ENCODE data around the gene NEK1. TPM values are rescaled to one million over a fixed set of nuclear protein-coding genes. Genes with fewer than 3 reads are reported as not detected.
"Not testable (repeated sequence)": the region's sequence is repeated elsewhere in the genome, so short reads cannot be mapped to it uniquely, and the experiment has no call there.

NEK1 gene
- total and polyA plus RNA-seq, 2 donors (not counting 3 experiments of a cell fraction or from before 2014, with no cell fraction given), result 2.6 to 10.1 TPM

GRCh38 chr4:169458575-169458974 is 153.8 kb downstream of the NEK1 start:
- Histone ChIP-seq H3K79me2 (ENCODE audit: control insufficient read depth, insufficient read depth, low read length) (no peaks in the 10 kb centered on the region), H4K20me1 (replicated peaks; ENCODE audit: control insufficient read depth, extremely low read depth, insufficient read depth, low read length) (no peaks in the 10 kb centered on the region), H3K4me1 (ENCODE audit: control insufficient read depth, extremely low read depth, insufficient read depth, low read length) (no peaks in the 10 kb centered on the region), H3K36me3 (ENCODE audit: control insufficient read depth in 2 of 2, extremely low read depth in 1 of 2, insufficient read depth in 2 of 2, low read length in 2 of 2) (no peaks in the 10 kb centered on the region), H3K9me1 (replicated peaks; ENCODE audit: control insufficient read depth, extremely low read depth, insufficient read depth, low read length) (no peaks in the 10 kb centered on the region), H3K9ac (replicated peaks; ENCODE audit: extremely low read depth, insufficient read depth, low read length) (no peak overlapping the region), H3K27ac (ENCODE audit: insufficient read depth, low read depth, low read length) (no peak overlapping the region), H3K9me3 (replicated peaks; ENCODE audit: control insufficient read depth, insufficient read depth, low read length) (no peaks in the 10 kb centered on the region), H3K4me3 (replicated peaks in 1 of 3; ENCODE audit: insufficient read depth in 1 of 3, low read depth in 1 of 3, low read length in 3 of 3) (no peak overlapping the region), H3K4me2 (ENCODE audit: insufficient read depth, low read length) (no peak overlapping the region), H3K27me3 (ENCODE audit: control insufficient read depth in 2 of 2, insufficient read depth in 2 of 2, low read length in 2 of 2) (no peaks in the 10 kb centered on the region), H2AFZ (ENCODE audit: low read depth, low read length) (no peak overlapping the region)
- intact Hi-C loops (cut with micrococcal nuclease) (no loop called here), dilution Hi-C loops (cut with MboI; ENCODE audit: extremely low pct_ligation_motif_present, low sequenced_read_pairs) (no loop called here)
- no TSS peak for BruUV-seq (replicated peaks)
- ChIA-PET CTCF (interaction anchor here (0.7 to 0.8 kb wide), 2 partner anchors 27 to 109 kb away, joined by 3 read pairs; no protein-coding TSS in a partner anchor), POLR2A (interaction anchor here (0.6 kb wide), 1 partner anchor 15 kb away, joined by 3 read pairs; no protein-coding TSS in a partner anchor)
- DNase-seq (ENCODE audit: low read depth, low spot score) (no peak), FAIRE-seq (no peak)
- TF ChIP-seq EZH2 (IDR thresholded peaks at IDR 0.05; ENCODE audit: borderline replicate concordance, low read depth, low read length, severe bottlenecking), result no peak

DNA sequence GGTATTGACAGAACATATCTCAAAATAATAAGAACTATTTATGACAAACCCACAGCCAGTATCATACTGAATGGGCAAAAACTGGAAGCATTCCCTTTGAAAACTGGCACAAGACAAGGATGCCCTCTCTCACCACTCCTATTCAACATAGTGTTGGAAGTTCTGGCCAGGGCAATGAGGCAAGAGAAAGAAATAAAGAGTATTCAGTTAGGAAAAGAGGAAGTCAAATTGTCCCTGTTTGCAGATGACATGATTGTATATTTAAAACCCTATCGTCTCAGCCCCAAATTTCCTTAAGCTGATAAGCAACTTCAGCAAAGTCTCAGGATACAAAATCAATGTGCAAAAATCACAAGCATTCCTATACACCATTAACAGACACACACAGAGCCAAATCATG is 159.7 kb downstream of the NEK1 start:
- H3K27ac ChIP-seq (ENCODE audit: insufficient read depth, low read depth, low read length); H3K9ac ChIP-seq (replicated peaks; ENCODE audit: extremely low read depth, insufficient read depth, low read length); H3K9me1 ChIP-seq (replicated peaks; ENCODE audit: control insufficient read depth, extremely low read depth, insufficient read depth, low read length); H4K20me1 ChIP-seq (replicated peaks; ENCODE audit: control insufficient read depth, extremely low read depth, insufficient read depth, low read length); H2AFZ ChIP-seq (ENCODE audit: low read depth, low read length); H3K27me3 ChIP-seq (ENCODE audit: control insufficient read depth in 2 of 2, insufficient read depth in 2 of 2, low read length in 2 of 2); FAIRE-seq; BruUV-seq (replicated peaks); POLR2A ChIA-PET; dilution Hi-C loops (cut with MboI; ENCODE audit: extremely low pct_ligation_motif_present, low sequenced_read_pairs); H3K4me3 ChIP-seq (replicated peaks in 1 of 3; ENCODE audit: insufficient read depth in 1 of 3, low read depth in 1 of 3, low read length in 3 of 3); H3K4me1 ChIP-seq (ENCODE audit: control insufficient read depth, extremely low read depth, insufficient read depth, low read length); H3K79me2 ChIP-seq (ENCODE audit: control insufficient read depth, insufficient read depth, low read length); intact Hi-C loops (cut with micrococcal nuclease); CTCF ChIA-PET; H3K9me3 ChIP-seq (replicated peaks; ENCODE audit: control insufficient read depth, insufficient read depth, low read length); DNase-seq (ENCODE audit: low read depth, low spot score); H3K36me3 ChIP-seq (ENCODE audit: control insufficient read depth in 2 of 2, extremely low read depth in 1 of 2, insufficient read depth in 2 of 2, low read length in 2 of 2); H3K4me2 ChIP-seq (ENCODE audit: insufficient read depth, low read length): not testable (repeated sequence)

GRCh38 chr4:169448935-169449334 is 163.4 kb downstream of the NEK1 start:
- H3K79me2 ChIP-seq (ENCODE audit: control insufficient read depth, insufficient read depth, low read length); H4K20me1 ChIP-seq (replicated peaks; ENCODE audit: control insufficient read depth, extremely low read depth, insufficient read depth, low read length); FAIRE-seq; BruUV-seq (replicated peaks); CTCF ChIA-PET; H2AFZ ChIP-seq (ENCODE audit: low read depth, low read length); H3K36me3 ChIP-seq (ENCODE audit: control insufficient read depth in 2 of 2, extremely low read depth in 1 of 2, insufficient read depth in 2 of 2, low read length in 2 of 2); H3K4me2 ChIP-seq (ENCODE audit: insufficient read depth, low read length); DNase-seq (ENCODE audit: low read depth, low spot score); H3K9me1 ChIP-seq (replicated peaks; ENCODE audit: control insufficient read depth, extremely low read depth, insufficient read depth, low read length); H3K4me1 ChIP-seq (ENCODE audit: control insufficient read depth, extremely low read depth, insufficient read depth, low read length); H3K27ac ChIP-seq (ENCODE audit: insufficient read depth, low read depth, low read length); POLR2A ChIA-PET; H3K9me3 ChIP-seq (replicated peaks; ENCODE audit: control insufficient read depth, insufficient read depth, low read length); dilution Hi-C loops (cut with MboI; ENCODE audit: extremely low pct_ligation_motif_present, low sequenced_read_pairs); intact Hi-C loops (cut with micrococcal nuclease); H3K27me3 ChIP-seq (ENCODE audit: control insufficient read depth in 2 of 2, insufficient read depth in 2 of 2, low read length in 2 of 2); H3K4me3 ChIP-seq (replicated peaks in 1 of 3; ENCODE audit: insufficient read depth in 1 of 3, low read depth in 1 of 3, low read length in 3 of 3); H3K9ac ChIP-seq (replicated peaks; ENCODE audit: extremely low read depth, insufficient read depth, low read length): not testable (repeated sequence)

Data from endothelial cell of umbilical vein (primary cell).